Testis (tissue), 2 donors: ENCODE measurements around the gene RAET1E.

ENCODE experiments used
- POLR2A ChIP-seq: fragments of 450-650 bp; IDR thresholded peaks from one replicate; pipeline ENCODE4 v1.6.1; 2017; ENCODE audit warnings: antibody characterized with exemption, mild to moderate bottlenecking, moderate library complexity
- TF ChIP-seq, protein P1 (sequence below), 3 experiments: fragments of 450-650 bp in 2 of 3; fragments of 200-600 bp in 1 of 3; sonication (generic) in 1 of 3; IDR thresholded peaks; one replicate each; pipeline ENCODE4 v1.5.1; 2016 to 2019; ENCODE audit warnings: antibody characterized with exemption in 3 of 3, mild to moderate bottlenecking in 2 of 3, moderate library complexity in 1 of 3

DNA sequence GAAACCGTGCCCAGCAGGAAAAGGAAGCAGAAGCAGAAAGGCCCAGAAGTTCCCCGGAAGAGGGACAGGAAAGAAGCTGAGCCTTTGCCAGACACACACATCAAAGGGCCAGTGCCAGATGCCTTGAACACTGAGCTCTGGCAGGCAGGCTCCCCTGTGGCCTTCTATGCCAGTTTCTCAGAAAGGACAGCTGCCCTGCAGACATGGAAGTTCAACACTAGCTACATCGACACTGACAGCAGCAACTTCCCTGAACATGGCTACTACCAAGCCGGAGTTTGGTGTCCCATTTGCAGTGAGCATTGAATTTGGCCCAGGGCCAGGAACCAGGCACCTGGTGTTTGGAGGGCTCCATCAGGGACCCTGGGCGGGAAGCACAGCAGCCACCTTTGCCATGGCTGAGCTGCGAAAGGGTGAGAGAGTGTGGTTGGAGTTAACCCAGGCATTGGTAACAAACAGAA, 8.0 kb upstream of the RAET1E start:
- TF ChIP-seq, protein P1, sequence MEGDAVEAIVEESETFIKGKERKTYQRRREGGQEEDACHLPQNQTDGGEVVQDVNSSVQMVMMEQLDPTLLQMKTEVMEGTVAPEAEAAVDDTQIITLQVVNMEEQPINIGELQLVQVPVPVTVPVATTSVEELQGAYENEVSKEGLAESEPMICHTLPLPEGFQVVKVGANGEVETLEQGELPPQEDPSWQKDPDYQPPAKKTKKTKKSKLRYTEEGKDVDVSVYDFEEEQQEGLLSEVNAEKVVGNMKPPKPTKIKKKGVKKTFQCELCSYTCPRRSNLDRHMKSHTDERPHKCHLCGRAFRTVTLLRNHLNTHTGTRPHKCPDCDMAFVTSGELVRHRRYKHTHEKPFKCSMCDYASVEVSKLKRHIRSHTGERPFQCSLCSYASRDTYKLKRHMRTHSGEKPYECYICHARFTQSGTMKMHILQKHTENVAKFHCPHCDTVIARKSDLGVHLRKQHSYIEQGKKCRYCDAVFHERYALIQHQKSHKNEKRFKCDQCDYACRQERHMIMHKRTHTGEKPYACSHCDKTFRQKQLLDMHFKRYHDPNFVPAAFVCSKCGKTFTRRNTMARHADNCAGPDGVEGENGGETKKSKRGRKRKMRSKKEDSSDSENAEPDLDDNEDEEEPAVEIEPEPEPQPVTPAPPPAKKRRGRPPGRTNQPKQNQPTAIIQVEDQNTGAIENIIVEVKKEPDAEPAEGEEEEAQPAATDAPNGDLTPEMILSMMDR (IDR thresholded peaks at IDR 0.05), result no peak
- TF ChIP-seq POLR2A, result no peak
